ENCODE results near the gene LMBR1L. TPM values are rescaled to one million over a fixed set of nuclear protein-coding genes. Genes with fewer than 3 reads are reported as not detected.

The LMBR1L gene
- total and polyA plus RNA-seq, 10 of the 15 experiments (the other 5 are each of a cell fraction or from before 2014, with no cell fraction given), result 2.1 to 42.6 (median 20.0) TPM

DNA sequence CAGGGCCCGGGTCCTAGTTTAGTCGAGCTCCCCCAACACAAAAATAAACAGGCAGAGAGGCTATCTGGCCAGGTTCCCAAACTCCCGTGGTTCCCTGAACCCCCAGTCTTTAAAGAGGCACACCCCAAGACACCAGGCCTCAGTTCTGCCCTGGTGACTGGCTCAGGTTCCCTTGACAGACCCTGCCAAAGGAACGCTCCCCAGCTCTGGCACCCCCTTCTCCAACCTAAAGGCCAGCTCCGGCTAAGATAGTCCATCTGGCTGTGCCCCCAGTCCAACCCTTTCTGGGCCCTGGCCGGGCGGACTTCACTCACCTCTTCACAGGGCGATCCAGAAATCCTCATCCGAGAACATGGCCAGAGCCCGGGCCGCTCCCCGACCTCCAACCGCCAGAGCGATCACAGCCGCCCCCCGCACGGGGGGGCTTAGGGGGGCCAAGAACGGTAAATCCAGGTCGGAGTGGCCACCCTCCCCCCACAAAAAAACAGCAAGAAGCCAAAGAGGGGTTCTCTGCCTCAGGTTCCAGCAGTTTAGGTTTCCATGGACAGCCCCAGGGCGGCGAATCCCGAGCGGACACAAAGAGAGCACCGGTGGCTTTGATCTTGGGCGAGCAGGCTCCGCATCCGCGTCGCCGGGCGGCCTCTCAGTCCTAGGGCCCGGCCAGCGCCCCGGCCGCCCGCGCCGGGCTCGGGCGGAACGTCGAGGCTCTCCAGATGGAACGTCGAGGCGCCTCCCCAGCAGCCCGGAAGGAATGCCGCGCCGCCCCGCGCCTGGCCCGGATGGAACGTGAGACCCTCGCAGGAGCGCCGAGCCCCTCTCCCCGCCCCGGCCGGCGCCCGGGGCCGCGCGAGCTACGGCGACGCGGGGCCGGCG is 51.1 kb downstream of the LMBR1L start:
- Histone ChIP-seq H3K79me2 (ENCODE audit: control insufficient read depth, insufficient read depth, low read length) (peaks cover 68% of the 10 kb centered on the region), H3K36me3 (ENCODE audit: control insufficient read depth in 2 of 2, insufficient read depth in 2 of 2, low read length in 1 of 2) (peaks cover 4 to 6% of the 10 kb centered on the region in 2 experiments), H3K4me1 (ENCODE audit: control insufficient read depth, insufficient read depth, low read length) (peaks cover 6% of the 10 kb centered on the region), H3K9ac (ENCODE audit: control insufficient read depth, insufficient read depth, low read length) (peak overlapping the region; percentile 98), H3K27ac (ENCODE audit: control insufficient read depth, insufficient read depth) (peak overlapping the region; percentile 99), H3K4me2 (ENCODE audit: control insufficient read depth, insufficient read depth) (peak overlapping the region; percentile 88), H3K27me3 (replicated peaks in 1 of 2; ENCODE audit: control insufficient read depth in 2 of 2, insufficient read depth in 2 of 2, low read length in 1 of 2) (no peaks in the 10 kb centered on the region), H4K20me1 (ENCODE audit: control insufficient read depth, insufficient read depth) (peaks cover 16% of the 10 kb centered on the region; the same call in 1 of the 2 replicates), H2AFZ (ENCODE audit: control insufficient read depth, low read depth, low read length) (peak overlapping the region; percentile 98), H3K4me3 (peak overlapping the region; percentile 99), H3K9me3 (replicated peaks; ENCODE audit: control insufficient read depth, insufficient read depth, low read length) (no peaks in the 10 kb centered on the region)
- BruUV-seq (replicated peaks), result no TSS peak
- SMC1A ChIA-PET (ENCODE audit: uncharacterized antibody, unreplicated experiment), result interaction anchor here (1.2 to 1.3 kb wide), 2 partner anchors 20 to 42 kb away, joined by 3 to 4 read pairs; partner anchors contain the start of gene PRKAG1
- RAD21 ChIA-PET (ENCODE audit: unreplicated experiment), result interaction anchor here (1.0 to 1.5 kb wide), 4 partner anchors 8 to 61 kb away, joined by 3 to 6 read pairs (median 4); no protein-coding TSS in a partner anchor
- CTCF ChIA-PET, result interaction anchor here (0.5 to 5.0 kb wide), 5 partner anchors 29 to 70 kb away, joined by 3 to 26 read pairs (median 3); no protein-coding TSS in a partner anchor
- no peak for DNase-seq (ENCODE audit: low read depth, low spot score)
- no peak for FAIRE-seq
- WGBS (ENCODE audit: insufficient coverage, insufficient replicate concordance, low lambda C conversion rate, missing lambda C conversion rate), result under 1% methylated on average over 35 of the region's 70 CpGs
- intact Hi-C loops (cut with micrococcal nuclease; ENCODE audit: unreplicated experiment), result loop anchor here (5.0 kb wide), 1 partner anchor 53 kb away; the partner anchor contains the start of gene LMBR1L
- peak; percentile 5 for ATAC-seq
- in situ Hi-C loops (cut with MboI), result loop anchor here (10.0 kb wide), 1 partner anchor 175 kb away; no protein-coding TSS in a partner anchor
- POLR2A ChIA-PET, result interaction anchor here (0.6 to 5.4 kb wide), 6 partner anchors 22 to 72 kb away, joined by 3 to 32 read pairs (median 4); partner anchors contain the start of genes LMBR1L and TUBA1B
- TF ChIP-seq GATAD2B (conservative IDR thresholded peaks at IDR 0.05; ENCODE audit: low read depth) (peak; percentile 17), SIX5 (IDR thresholded peaks at IDR 0.05; ENCODE audit: low read depth, low read length, severe bottlenecking) (no peak), MTA2 (IDR thresholded peaks at IDR 0.05; ENCODE audit: low read depth) (no peak), MTA3 (IDR thresholded peaks at IDR 0.05; ENCODE audit: borderline replicate concordance, low read length) (no peak), ZNF687 (IDR thresholded peaks at IDR 0.05) (no peak), ASH2L (IDR thresholded peaks at IDR 0.05; ENCODE audit: borderline replicate concordance, low read depth) (0 out of 2 replicates have a peak, but pooled peaks have one; percentile 5), TCF7 (IDR thresholded peaks at IDR 0.05; ENCODE audit: borderline replicate concordance) (peak; percentile 65; the same call in 1 of the 2 replicates), NKRF (conservative IDR thresholded peaks at IDR 0.05) (0 out of 2 replicates have a peak, but pooled peaks have one; percentile 20), POLR2AphosphoS2 (IDR thresholded peaks at IDR 0.05; ENCODE audit: low read depth, low read length) (no peak)
- TF ChIP-seq, protein P1, sequence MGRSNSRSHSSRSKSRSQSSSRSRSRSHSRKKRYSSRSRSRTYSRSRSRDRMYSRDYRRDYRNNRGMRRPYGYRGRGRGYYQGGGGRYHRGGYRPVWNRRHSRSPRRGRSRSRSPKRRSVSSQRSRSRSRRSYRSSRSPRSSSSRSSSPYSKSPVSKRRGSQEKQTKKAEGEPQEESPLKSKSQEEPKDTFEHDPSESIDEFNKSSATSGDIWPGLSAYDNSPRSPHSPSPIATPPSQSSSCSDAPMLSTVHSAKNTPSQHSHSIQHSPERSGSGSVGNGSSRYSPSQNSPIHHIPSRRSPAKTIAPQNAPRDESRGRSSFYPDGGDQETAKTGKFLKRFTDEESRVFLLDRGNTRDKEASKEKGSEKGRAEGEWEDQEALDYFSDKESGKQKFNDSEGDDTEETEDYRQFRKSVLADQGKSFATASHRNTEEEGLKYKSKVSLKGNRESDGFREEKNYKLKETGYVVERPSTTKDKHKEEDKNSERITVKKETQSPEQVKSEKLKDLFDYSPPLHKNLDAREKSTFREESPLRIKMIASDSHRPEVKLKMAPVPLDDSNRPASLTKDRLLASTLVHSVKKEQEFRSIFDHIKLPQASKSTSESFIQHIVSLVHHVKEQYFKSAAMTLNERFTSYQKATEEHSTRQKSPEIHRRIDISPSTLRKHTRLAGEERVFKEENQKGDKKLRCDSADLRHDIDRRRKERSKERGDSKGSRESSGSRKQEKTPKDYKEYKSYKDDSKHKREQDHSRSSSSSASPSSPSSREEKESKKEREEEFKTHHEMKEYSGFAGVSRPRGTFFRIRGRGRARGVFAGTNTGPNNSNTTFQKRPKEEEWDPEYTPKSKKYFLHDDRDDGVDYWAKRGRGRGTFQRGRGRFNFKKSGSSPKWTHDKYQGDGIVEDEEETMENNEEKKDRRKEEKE (IDR thresholded peaks at IDR 0.05), result no peak

All from GM12878 (cell line).